Stimulated activated CD8-positive, alpha-beta memory T cell treated with anti-CD3 and anti-CD28 coated beads, Interleukin-4, amount 100 ng/mL, for 24 hours (primary cell): ENCODE results near the gene BARD1.
"Not testable (repeated sequence)": the region's sequence is repeated elsewhere in the genome, so short reads cannot be mapped to it uniquely, and the experiment has no call there.

Experiments
- DNase-seq: peaks from one replicate; pipeline ENCODE4 v3.0.0-alpha.2; 2020; ENCODE audit warnings: low read depth

Gene BARD1

GRCh38 chr2:214808981-214809750 lies at the start of gene BARD1:
BARD1 (minus strand) TSS chr2:214809683; CDS start chr2:214809569, 114 bp downstream.
- peak; percentile 42 for DNase-seq

- DNase-seq: no peak
These were observed 46.7 kb upstream of the BARD1 start for GRCh38 chr2:214856137-214856536.

DNA sequence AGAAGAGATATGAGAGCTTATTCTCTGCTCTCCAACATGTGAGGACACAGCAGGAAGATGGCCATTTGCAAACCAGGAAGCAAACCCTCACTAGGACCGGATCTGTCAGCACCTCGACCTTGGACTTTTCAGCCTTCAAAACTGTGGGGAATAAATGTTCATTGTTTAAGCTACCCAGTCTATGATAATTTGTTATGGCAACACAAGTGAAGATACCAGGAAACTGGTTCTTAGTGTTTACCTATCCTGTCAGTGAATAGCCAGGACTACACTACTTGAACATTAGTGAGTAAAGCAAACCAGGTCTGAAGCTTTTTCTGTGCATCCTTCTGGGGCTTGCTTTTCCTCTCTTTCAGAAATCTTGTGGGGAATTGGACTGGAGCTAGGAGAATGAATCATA lies 44.4 kb upstream of the BARD1 start:
- DNase-seq: no peak

GRCh38 chr2:214843823-214844222 lies 34.3 kb upstream of the BARD1 start:
- DNase-seq: no peak

DNA sequence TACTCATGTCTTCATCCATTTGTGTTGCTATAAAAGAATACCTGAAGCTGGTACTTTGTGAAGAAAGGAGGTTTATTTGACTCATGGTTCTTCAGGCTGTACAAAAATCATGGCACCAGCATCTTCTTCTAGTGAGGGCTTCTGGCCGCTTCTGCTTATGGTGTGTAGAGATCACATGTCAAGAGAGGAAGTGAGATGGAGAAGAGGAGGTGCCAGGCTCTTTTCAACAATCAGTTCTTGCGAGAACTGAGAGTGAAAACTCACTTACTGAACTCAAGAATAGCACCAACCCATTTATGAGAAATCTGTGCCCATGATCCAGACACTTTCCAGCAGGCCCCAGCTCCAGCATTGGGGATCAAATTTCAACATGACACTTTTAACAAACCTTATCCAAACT lies 30.0 kb upstream of the BARD1 start:
- no peak for DNase-seq

DNA sequence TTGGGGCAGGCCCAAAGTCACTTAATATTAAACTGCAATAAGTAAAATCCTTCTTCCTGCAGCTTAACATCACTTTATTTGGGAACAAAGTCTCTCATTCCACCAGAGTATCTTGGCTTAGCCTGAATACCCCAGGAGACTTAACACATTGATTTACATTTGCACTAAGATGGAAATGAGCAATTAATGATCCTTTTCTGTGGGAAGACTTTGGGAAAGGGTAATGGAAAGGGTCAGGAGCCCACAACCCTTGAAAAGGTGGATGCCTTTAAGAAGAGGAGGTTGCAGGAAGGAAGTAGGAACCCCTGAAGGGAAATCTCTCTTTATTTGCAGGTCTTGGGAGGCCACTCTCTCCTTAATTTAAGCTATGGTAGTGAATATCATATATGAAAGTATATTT lies 28.0 kb upstream of the BARD1 start:
- no peak for DNase-seq

- DNase-seq: no peak
These were observed 27.1 kb upstream of the BARD1 start for GRCh38 chr2:214836568-214836967.

GRCh38 chr2:214830794-214831346 lies 21.4 kb upstream of the BARD1 start:
- DNase-seq: no peak

DNA sequence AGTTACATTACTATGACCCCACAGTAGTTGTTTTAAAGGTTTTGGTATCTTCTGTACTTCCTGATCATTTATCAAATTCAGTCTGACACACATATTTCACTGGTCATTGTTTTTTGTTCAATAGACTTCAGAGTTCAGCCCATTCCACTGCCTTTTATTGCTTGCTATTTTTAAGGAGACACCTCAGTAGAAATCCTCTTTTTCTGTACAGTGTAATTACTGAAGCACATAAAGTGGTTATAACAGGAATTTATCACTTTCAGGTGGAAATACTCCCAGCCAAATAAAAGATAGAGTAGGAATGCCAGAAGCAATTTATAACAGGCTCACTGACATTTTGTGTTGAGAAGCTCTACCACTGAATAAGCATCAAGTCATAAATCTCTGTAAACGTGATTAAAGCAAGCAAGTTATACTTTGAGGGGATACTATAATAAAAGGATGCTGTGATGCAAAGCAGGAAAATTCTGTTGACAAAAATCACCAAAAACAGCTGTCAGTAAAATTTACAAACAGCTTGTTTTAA lies 6.6 kb upstream of the BARD1 start:
- no peak for DNase-seq

DNA sequence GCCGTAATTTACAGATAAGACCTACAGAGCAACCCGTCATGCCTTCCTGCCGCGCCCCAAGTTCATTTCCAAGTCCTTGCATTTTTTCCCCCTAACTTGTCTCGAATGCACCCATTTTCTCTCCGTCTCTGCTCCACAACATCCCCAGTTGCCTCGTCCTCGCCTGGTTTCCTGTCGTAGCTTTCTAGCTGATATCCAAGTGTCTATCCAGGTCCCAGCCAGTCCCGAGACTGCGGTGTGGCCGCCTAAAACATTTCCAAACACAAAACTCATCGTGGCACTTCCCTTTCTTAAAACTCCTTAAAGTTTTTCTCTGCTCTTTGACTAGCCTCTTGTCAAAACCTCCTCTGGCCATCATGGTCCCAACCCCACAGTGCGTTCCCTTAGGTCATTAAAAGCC lies 1.2 kb upstream of the BARD1 start:
- DNase-seq: no peak

GRCh38 chr2:214809751-214810564 lies 475 bp upstream of the BARD1 start:
- DNase-seq: peak; percentile 100

DNA sequence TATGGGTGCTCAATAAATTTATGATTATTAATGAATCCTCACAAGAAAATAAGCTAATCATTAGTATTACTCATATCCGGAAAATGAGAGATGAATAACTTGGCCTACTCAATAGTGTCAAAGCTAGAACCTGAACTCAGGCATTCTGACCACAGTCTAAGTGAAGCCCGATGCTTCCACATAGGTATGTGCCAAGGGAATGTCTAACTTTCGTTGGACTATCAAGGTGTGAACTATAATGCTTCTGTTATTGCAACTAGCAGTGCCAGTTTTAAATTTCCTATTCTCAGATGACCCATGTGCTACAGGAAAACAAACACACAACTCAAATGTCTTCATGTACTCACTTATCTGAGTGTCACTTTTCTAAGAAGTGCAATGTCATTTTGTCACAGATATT lies 1.8 kb downstream of the BARD1 start:
- DNase-seq: no peak

DNA sequence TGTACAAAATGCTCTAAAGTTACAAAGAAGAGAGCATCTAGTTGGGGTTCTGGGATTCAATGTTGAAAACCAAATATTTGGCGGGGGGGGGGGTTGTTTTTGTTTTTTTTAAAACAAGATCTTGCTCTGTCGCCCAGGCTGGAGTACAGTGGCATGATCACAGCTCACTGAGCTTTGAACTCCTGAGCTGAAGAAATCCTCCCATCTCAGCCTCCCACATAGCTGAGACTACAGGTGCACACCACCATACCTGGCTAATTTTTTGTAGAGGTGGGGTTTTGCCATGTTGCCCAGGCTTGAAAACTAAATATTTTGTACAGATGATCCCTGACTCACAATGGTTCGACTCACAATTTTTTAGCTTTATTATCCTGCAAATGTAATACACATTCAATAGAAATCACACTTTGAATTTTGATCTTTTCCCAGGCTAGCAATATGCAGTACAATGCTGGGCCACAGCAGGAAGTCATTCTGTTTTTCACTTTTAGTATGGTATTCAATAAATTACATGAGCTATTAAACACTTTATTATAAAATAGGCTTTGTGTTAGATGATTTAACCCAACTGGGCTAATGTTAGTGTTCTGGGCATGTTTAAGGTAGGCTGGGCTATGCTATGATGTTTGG lies 7.6 kb downstream of the BARD1 start:
- no peak for DNase-seq

GRCh38 chr2:214801068-214801467 lies 8.4 kb downstream of the BARD1 start:
- DNase-seq: no peak

DNA sequence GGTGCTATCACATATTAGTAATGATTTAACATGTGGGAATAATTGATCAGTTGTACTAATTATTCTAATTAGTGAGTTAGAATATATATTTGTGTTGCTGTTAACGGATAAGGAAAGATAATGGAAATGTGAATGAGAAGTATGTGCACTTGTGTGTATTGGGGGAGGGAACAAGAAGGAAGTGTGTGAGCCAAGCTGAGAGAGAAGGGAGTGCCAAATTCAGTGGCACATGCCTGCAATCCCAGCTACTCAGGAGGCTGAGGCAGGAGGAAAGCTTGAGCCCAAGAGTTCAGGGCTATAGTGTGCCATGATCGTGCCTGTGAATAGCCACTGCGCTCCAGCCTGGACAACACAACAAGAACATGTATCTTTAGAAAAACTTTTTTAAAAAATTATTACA lies 9.3 kb downstream of the BARD1 start:
- no peak for DNase-seq

DNA sequence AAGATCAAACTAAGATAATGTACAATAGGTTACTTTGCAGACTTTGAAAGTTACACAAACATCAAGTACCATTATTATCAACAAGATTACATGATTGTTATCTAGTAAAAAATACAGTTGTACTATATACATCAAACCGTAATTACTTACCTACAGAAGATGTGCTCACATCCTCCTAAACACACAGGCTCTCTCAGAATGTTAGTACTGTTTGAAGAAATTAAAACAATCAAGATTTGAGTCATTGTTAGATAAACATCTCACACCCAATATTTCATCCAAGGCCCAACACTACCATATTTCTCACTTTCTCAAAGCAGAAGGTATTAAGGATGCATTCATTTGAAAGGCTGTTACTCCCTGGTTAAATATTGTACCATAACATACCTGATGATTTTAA lies 12.6 kb downstream of the BARD1 start:
- DNase-seq: no peak

DNA sequence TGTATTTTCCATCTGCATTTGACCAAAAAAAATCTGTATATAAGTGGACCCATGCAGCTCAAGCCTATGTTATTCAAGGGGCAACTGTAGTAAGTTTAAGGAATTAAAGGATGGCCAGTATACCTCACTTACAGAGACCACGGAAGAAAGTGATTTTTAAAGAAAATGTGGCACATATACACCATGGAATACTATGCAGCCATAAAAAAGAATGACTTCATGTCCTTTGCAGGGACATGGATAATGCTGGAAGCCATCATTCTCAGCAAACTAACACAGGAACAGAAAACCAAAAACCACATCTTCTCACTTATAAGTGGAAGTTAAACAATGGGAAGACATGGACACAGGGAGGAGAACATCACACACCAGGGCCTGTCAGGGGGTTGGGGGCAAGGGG lies 26.3 kb downstream of the BARD1 start:
- not testable (repeated sequence) for DNase-seq

GRCh38 chr2:214782671-214783070 lies 26.8 kb downstream of the BARD1 start:
- no peak for DNase-seq

DNA sequence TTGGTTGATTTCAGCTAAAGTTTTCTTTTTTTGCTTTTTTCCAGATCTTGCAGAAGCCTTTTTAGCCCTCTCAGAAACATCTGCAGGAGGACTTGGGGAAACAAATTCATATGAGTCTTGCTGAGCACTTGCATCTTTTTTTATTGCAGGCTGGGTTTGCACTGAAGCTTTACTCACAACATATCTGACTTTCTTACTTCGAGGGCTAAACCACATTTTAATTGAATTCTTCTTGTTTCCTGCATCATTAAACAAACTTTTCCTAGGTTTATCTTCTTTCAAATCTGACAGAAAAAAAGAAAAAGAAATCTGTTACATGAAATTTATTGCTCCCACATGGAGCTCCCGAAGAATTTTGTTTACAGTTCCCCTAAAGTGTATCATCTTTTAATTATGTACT lies 28.3 kb downstream of the BARD1 start:
- no peak for DNase-seq

DNA sequence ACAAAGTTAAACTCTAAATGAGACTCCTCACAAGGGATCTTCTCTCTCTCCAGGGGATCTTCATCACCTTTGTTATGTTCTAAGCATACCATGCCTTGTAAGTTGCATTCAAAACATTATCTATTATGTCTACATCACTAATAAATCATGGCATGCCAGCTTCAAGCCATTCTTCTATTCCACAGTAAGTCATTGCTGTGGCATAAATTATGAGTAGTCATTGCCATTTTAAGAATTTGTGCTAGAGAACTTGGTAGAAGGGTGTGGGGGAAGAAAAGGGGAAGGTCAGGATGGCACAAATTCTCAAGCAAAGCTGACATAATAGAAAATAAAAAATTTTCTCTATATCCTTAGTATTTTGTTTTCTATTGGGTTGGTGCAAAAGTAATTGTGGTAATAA lies 33.5 kb downstream of the BARD1 start:
- no peak for DNase-seq

- no peak for DNase-seq
These were observed 35.4 kb downstream of the BARD1 start for GRCh38 chr2:214774108-214774507.

- DNase-seq: no peak
These were observed 37.0 kb downstream of the BARD1 start for GRCh38 chr2:214772443-214773015.
